GM12878 (cell line): ENCODE measurements around the gene MRPL44. TPM values are rescaled to one million over a fixed set of nuclear protein-coding genes. Genes with fewer than 3 reads are reported as not detected.

Source experiments
- ATAC-seq: fragments of 200-7000 bp; cut with Tn5 transposase; 3 replicates; pipeline ENCODE4 v1.9.1; 2020; ENCODE audit warnings: mild to moderate bottlenecking, moderate library complexity
- BruUV-seq: library from RNA; stranded (reverse); fragments of 400-500 nt; replicated peaks from 2 replicates; lab custom pipeline; 2021; lab: Mats Ljungman, UMichigan
- CTCF ChIA-PET: fragments of 300-600 bp; sonication (Branson Sonifier 250); formaldehyde crosslinking; extraction: SDS; loops from one replicate; lab custom pipeline; 2021; ENCODE audit warnings: inconsistent platforms; lab: Yijun Ruan, JAX
- POLR2A ChIA-PET: fragments of 350-600 bp; formaldehyde crosslinking; extraction: SDS; loops from one replicate; lab custom pipeline; 2021; ENCODE audit warnings: inconsistent platforms; lab: Charles Lee
- RAD21 ChIA-PET: fragments of 300-600 bp; sonication (Branson Sonifier 250); formaldehyde crosslinking; loops from one replicate; lab custom pipeline; 2023; ENCODE audit warnings: antibody characterized with exemption; ENCODE audit not compliant: unreplicated experiment; lab: Charles Lee
- SMC1A ChIA-PET: fragments of 300-600 bp; sonication (Branson Sonifier 250); formaldehyde crosslinking; loops from one replicate; lab custom pipeline; 2023; ENCODE audit not compliant: unreplicated experiment, uncharacterized antibody; lab: Charles Lee
- DNase-seq: peaks from one replicate; pipeline ENCODE4 v3.0.0-alpha.2; 2011; ENCODE audit warnings: low read depth, low spot score
- FAIRE-seq: peaks from 3 replicates; lab custom pipeline; 2011; peaks lifted over from hg19 to GRCh38; lab: Jason Lieb, UNC
- H2AFZ ChIP-seq: 2 replicates; pipeline ENCODE4 v1.6.0; 2011; ENCODE audit warnings: low read depth, low read length, control low read depth; ENCODE audit not compliant: control insufficient read depth
- H3K27ac ChIP-seq: 2 replicates; pipeline ENCODE4 v1.5.1; 2011; ENCODE audit warnings: control low read depth; ENCODE audit not compliant: control insufficient read depth, insufficient read depth
- H3K27me3 ChIP-seq, 2 experiments: replicated peaks in 1 of 2; 2 replicates each; pipeline versions ENCODE4 v1.6.0 to v1.6.1; 2011; ENCODE audit warnings: low read length in 1 of 2; ENCODE audit not compliant: control insufficient read depth in 2 of 2, insufficient read depth in 2 of 2
- H3K36me3 ChIP-seq, 2 experiments: 2 replicates each; pipeline ENCODE4 v1.5.1; 2011; ENCODE audit warnings: low read length in 1 of 2; ENCODE audit not compliant: control insufficient read depth in 2 of 2, insufficient read depth in 2 of 2
- H3K4me1 ChIP-seq: 2 replicates; pipeline ENCODE4 v1.6.1; 2011; ENCODE audit warnings: mild to moderate bottlenecking, low read length, moderate library complexity, mixed read lengths; ENCODE audit not compliant: control insufficient read depth, insufficient read depth
- H3K4me2 ChIP-seq: 2 replicates; pipeline ENCODE4 v1.6.0; 2011; ENCODE audit warnings: control low read depth; ENCODE audit not compliant: control insufficient read depth, insufficient read depth
- H3K4me3 ChIP-seq: fragments of 200-600 bp; sonication (generic); 2 replicates; pipeline ENCODE4 v1.5.1; 2016
- H3K79me2 ChIP-seq: 2 replicates; pipeline ENCODE4 v1.6.0; 2011; ENCODE audit warnings: low read length; ENCODE audit not compliant: control insufficient read depth, insufficient read depth
- H3K9ac ChIP-seq: 2 replicates; pipeline ENCODE4 v1.8.0; 2011; ENCODE audit warnings: low read length, control low read depth, mixed read lengths; ENCODE audit not compliant: control insufficient read depth, insufficient read depth
- H3K9me3 ChIP-seq: replicated peaks from 3 replicates; pipeline ENCODE4 v1.5.1; 2011; ENCODE audit warnings: mild to moderate bottlenecking, low read length; ENCODE audit not compliant: control insufficient read depth, insufficient read depth
- H4K20me1 ChIP-seq: 2 replicates; pipeline ENCODE4 v1.6.0; 2011; ENCODE audit not compliant: control insufficient read depth, insufficient read depth
- CEBPB ChIP-seq, 2 experiments: fragments of 150-350 bp in 1 of 2; IDR thresholded peaks; 2 replicates each; pipeline ENCODE4 v1.6.1; 2012 to 2014; ENCODE audit warnings: low read depth in 2 of 2, low read length in 2 of 2, borderline replicate concordance in 1 of 2, inconsistent platforms in 1 of 2
- CREM ChIP-seq: IDR thresholded peaks from 2 replicates; pipeline ENCODE4 v1.6.1; 2014; ENCODE audit warnings: antibody characterized with exemption, low read depth
- ELK1 ChIP-seq: IDR thresholded peaks from 2 replicates; pipeline ENCODE4 v1.6.1; 2012; ENCODE audit warnings: low read depth, low read length, improper control_type of control experiment
- MAX ChIP-seq: IDR thresholded peaks from 2 replicates; pipeline ENCODE4 v1.6.1; 2012; ENCODE audit warnings: low read depth, low read length, improper control_type of control experiment
- MTA2 ChIP-seq: fragments of 450-650 bp; IDR thresholded peaks from 2 replicates; pipeline ENCODE4 v1.6.1; 2016; ENCODE audit warnings: low read depth, mild to moderate bottlenecking, moderate library complexity
- PRDM15 ChIP-seq: fragments of 450-650 bp; formaldehyde crosslinking; IDR thresholded peaks from 2 replicates; pipeline ENCODE4 v1.4.0; 2020; ENCODE audit warnings: mild to moderate bottlenecking, moderate library complexity
- RELA ChIP-seq: fragments of 450-650 bp; IDR thresholded peaks from 2 replicates; pipeline ENCODE4 v1.8.0; 2014; ENCODE audit warnings: borderline replicate concordance; ENCODE audit not compliant: partially characterized antibody
- RUNX3 ChIP-seq: IDR thresholded peaks from 2 replicates; pipeline ENCODE4 v1.6.1; 2012; ENCODE audit warnings: low read length, inconsistent platforms
- USF2 ChIP-seq: IDR thresholded peaks from 2 replicates; pipeline ENCODE4 v1.6.1; 2011; ENCODE audit warnings: low read depth, low read length, improper control_type of control experiment, borderline replicate concordance
- WRNIP1 ChIP-seq: IDR thresholded peaks from 2 replicates; pipeline ENCODE4 v1.6.1; 2011; ENCODE audit warnings: low read depth, low read length, improper control_type of control experiment, borderline replicate concordance
- WGBS: methylation state at CpG from one replicate; pipeline ENCODE4 v1.1.6; 2016; ENCODE audit warnings: low lambda C conversion rate; ENCODE audit not compliant: insufficient replicate concordance, insufficient coverage; ENCODE audit errors: missing lambda C conversion rate; 5-methylcytosine and 5-hydroxymethylcytosine counted together
- in situ Hi-C: fragments of 300-500 bp; cut with MboI; formaldehyde crosslinking; loops from 9 replicates; pipeline ENCODE4 v1.14.3; 2018; ENCODE audit warnings: mixed read lengths
- intact Hi-C: fragments of 100-400 bp; cut with micrococcal nuclease; formaldehyde crosslinking; loops from one replicate; pipeline ENCODE4 v1.14.2; 2022; ENCODE audit not compliant: unreplicated experiment
- polyA plus RNA-seq, 11 experiments: library from polyadenylated mRNA; depleted of rRNA in 4 of 11; unstranded in 6 of 11; stranded (reverse) in 5 of 11; fragments of >200 nt; fragmentation: Nextera tagmentation in 4 of 11; fragmentation: Illumina TruSeq in 1 of 11; extraction: Ambion mirVana in 4 of 11; extraction: Trizol in 1 of 11; gene quantifications; 1 replicate in 1 of 11; 2 replicates in 10 of 11; pipeline versions ENCODE4 v1.2.1 to v1.2.3, GENCODE V29; 2011 to 2016; ENCODE audit warnings: inconsistent platforms in 2 of 11, missing spikeins in 2 of 11, low read depth in 1 of 11
- total RNA-seq, 4 experiments: library from RNA; depleted of rRNA in 3 of 4; stranded (reverse); fragments of >200 nt in 3 of 4; fragmentation: Illumina TruSeq in 1 of 4; extraction: Trizol in 1 of 4; gene quantifications; 2 replicates each; pipeline versions ENCODE4 v1.2.1 to v1.2.3, GENCODE V29; 2013 to 2021

Gene MRPL44
- total and polyA plus RNA-seq, 10 of the 15 experiments (the other 5 are each of a cell fraction or from before 2014, with no cell fraction given), result 18.3 to 44.3 (median 37.5) TPM

- no peak for DNase-seq
- no peak for FAIRE-seq
- ChIA-PET RAD21 (no interaction called here), CTCF (interaction anchor here (0.9 kb wide), 1 partner anchor 47 kb away, joined by 3 read pairs; no protein-coding TSS in a partner anchor), POLR2A (no interaction called here), SMC1A (interaction anchor here (1.0 to 1.3 kb wide), 3 partner anchors 10 to 37 kb away, joined by 3 read pairs; no protein-coding TSS in a partner anchor)
- no peak for ATAC-seq
- no peaks in the 10 kb centered on the region for H3K27me3 ChIP-seq
- in situ Hi-C loops, result no loop called here
- peaks cover 0 to 2% of the 10 kb centered on the region in 2 experiments; a peak in 1 of 4 replicates for H3K36me3 ChIP-seq
- TF ChIP-seq RELA (no peak), CEBPB (IDR thresholded peaks at IDR 0.05; ENCODE audit: borderline replicate concordance in 1 of 2, low read depth in 2 of 2, low read length in 2 of 2) (no peak), WRNIP1 (no peak), CREM (no peak), PRDM15 (CRISPR knock-in tag) (no peak), RUNX3 (no peak), MAX (no peak), USF2 (no peak), MTA2 (no peak), ELK1 (no peak)
- no peak overlapping the region for H3K4me2 ChIP-seq
- BruUV-seq, result no TSS peak
- no peak overlapping the region for H3K27ac ChIP-seq
- 64% methylated on average over 2 of the region's 2 CpGs for WGBS
- H3K9ac ChIP-seq, result no peak overlapping the region
- intact Hi-C loops, result no loop called here
- no peak overlapping the region for H3K4me3 ChIP-seq
- H3K79me2 ChIP-seq, result peaks cover 6% of the 10 kb centered on the region
- H3K4me1 ChIP-seq, result no peaks in the 10 kb centered on the region
- no peaks in the 10 kb centered on the region; the same call in 1 of the 2 replicates for H4K20me1 ChIP-seq
- peaks cover 16% of the 10 kb centered on the region for H3K9me3 ChIP-seq
- H2AFZ ChIP-seq, result no peak overlapping the region
Observed at GRCh38 chr2:223923976-223924375, 33.3 kb upstream of the MRPL44 start.
